Embryonic facial prominence (tissue), 1 donor: ENCODE results near the gene NF2.

Experiments
- DNase-seq: peaks from one replicate; pipeline ENCODE4 v3.0.0-alpha.2; 2016; ENCODE audit errors: extremely low spot score

NF2 gene

GRCh38 chr22:29701155-29701999 lies 97.9 kb downstream of the NF2 start:
- no peak for DNase-seq

GRCh38 chr22:29702000-29702930 lies 98.8 kb downstream of the NF2 start:
- no peak for DNase-seq

DNA sequence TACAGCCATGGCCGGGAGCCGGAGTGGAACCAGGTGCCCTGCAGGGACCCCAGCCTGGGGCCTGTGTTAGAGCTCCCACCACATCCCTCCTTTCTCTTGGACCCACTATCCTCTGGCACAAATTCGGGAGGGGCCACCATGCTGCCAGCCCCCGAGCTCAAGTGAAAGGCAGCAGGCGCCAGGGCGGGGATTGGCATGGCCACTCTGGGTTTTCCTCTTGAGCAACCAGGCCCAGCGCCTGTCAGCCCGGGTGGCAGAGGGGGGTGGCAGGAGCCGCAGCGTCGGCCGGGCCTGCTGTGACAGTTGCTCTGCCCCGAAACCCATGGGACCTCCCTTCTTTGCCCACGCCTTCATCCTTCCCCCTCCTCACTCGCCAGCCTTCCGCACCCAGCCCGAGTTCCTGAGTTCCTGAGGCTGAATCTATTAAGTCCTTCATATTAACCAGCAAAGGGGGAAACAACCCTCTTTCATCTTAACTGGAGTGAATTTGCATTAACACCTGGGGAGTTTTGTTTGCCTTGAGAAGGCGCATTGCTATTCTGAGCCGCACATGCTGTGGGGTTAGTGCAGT lies 99.6 kb downstream of the NF2 start:
- no peak for DNase-seq

- no peak for DNase-seq
These were observed 100.2 kb downstream of the NF2 start for GRCh38 chr22:29703569-29704195.

DNA sequence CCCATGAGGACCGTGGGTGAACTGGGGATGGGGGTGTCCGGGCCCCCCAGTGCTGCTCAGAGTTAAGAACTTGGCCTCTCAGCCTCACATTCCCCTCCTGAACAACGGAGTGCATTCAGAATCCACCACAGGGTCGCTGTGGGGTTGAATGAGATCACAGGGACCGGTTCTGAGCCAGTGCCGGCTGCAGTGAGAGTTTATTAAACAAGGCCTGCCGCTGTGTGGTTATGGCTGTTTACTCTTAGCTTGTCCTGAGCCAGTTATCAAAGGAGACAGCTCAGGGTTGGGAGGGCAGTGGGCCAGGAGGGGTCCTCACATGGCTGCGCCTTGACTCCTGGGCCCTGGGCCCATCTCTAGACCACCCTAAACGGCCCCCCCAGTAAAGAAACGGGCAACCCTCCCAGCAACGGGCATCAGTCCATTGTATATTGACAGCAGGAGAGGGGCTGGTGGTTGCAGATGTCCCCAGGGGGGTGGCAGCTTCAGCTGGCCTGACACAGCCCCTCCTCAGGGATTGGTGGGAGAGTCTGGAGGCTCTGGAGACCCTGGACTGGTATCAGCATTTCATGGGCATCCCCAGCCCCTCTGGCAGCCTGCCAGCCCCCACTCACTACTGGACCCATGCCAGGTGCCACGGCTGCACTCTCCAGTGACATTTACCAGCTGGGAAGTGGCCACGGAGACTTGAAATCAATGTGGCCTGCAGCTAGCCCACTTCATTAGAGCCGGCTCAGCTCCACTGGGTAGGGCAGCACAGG lies 101.3 kb downstream of the NF2 start:
- DNase-seq, result no peak

DNA sequence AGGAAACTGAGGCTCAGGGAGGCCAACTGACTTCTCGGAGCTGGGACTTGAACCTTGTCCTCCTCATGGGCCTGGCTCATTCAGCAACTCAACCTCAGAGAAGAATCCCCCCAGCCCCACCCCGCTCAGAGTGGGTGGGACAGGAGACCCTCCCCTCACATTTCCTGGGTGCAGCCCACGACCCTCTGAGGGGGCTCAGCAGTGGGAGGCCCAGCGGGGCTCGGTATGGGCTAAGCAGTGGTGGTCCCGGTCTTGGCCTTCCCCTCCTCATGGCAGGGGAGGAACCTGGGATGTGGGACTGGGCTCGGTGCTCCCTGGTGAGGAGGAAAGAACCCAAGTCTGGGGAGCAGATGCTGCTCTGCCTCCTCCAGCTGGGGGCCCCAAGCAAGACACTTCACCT lies 102.2 kb downstream of the NF2 start:
- DNase-seq, result no peak

DNA sequence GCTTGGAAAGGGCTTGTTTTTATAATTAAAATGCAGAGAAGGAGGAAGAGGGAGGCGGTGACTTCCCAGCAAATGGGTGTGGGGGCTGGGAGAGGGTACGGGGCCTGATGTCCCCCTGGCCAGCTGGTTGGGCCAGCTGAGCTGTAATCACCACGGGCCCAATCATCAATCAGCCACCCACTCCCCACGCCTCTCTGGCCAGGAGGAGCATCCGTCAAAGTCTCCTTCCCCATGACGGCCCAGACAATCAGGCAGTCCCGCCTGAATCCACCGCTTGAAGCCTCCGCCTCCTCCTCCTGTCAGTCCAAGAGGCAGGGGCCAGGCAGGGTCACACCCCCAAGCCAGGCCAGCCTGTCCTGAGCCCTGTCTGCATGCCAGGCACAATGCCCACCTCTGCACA lies 103.1 kb downstream of the NF2 start:
- DNase-seq, result no peak

DNA sequence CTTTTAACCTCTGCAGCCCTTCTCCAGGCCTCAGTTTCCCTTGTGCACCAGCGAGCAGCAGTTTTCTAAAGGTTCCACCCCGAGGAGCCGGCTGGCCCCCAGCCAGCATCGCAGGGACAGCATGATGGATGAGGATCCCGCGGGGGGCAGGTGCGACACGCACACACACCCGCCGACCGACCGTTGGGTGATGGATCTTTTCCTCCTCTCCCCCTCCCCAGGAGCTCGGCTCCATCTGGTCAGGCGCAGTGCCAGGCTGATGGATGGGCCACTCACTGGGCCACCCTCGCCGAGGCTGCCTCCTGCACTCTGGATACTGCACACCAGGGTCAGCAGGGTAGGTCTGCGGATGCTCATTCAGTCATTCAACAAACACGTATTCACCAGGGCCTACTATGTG lies 103.6 kb downstream of the NF2 start:
- no peak for DNase-seq

GRCh38 chr22:29707471-29707870 lies 104.0 kb downstream of the NF2 start:
- no peak for DNase-seq

DNA sequence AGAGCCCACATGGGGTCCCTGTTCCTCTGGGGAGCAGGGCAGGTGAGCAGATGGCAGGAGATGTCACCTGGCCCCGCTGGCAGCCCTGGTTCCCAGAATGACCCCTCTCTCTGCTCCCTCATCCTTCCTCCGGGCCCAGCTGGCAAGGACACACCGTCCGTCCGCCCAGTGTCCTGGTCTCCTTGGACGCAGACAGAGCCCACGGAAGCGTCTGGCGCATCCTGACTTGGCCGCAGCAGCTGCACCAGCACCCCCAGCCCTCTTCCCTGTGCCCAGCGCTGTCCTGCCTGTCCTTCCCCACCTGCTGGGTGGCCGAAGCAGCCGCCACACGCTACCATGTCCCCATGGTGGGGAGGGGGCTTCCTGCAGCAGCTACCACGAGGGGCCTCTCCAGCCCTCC lies 106.8 kb downstream of the NF2 start:
- DNase-seq, result no peak

DNA sequence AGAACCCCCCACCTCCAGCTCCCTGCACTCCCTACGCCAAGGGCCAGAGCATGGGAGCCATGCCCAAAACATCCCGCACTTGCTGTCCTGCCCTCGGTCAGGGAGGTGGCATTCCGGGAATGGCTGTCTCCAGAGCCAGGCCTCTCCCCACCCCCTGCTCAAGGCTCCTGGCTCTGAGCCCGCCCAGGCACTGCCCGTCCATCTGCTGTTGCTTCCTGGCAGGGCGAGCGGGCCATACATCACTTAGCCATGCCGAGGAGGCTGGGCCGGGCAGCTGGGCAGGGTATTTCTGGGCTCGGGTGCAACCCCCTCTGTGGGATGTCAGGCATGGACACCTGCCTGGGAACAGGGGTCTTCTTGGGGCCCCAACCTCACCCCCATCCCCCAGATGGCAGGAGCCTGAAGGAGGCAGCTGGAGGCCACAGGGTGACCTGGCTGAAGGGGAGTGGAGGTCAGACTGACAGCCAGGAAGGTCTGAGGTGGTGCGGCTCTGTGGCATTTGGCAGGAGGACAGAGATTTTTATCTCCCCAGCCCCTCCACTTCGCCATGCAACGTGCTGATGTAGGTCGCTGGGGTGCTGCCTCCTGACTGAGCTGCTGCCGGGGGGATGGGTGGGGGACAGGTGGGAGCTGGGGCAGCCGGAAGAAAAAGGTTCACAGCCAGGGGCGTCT lies 107.6 kb downstream of the NF2 start:
- DNase-seq, result no peak

- no peak for DNase-seq
These were observed 108.7 kb downstream of the NF2 start for GRCh38 chr22:29712119-29712518.

GRCh38 chr22:29713156-29713727 lies 109.8 kb downstream of the NF2 start:
- no peak for DNase-seq

DNA sequence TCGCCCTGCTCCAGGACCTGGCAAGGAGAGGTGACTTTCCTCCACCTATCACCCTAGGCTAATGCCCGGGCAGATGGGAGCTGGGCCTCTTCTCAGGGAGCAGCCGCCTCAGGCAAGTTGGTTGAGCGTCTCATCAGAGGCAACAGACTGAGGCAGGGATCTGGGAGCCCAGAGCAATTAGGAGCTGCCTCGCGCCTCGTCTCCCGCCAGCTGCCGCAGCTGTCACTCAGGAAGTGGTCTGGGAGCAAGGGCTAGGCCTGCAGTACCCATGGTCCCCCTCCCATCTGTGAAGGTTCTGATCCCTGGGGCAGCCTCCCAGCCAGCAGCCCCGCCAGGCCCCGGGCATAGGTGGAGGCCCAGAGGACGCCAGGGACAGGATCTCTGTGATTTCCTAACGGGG lies 111.8 kb downstream of the NF2 start:
- no peak for DNase-seq

DNA sequence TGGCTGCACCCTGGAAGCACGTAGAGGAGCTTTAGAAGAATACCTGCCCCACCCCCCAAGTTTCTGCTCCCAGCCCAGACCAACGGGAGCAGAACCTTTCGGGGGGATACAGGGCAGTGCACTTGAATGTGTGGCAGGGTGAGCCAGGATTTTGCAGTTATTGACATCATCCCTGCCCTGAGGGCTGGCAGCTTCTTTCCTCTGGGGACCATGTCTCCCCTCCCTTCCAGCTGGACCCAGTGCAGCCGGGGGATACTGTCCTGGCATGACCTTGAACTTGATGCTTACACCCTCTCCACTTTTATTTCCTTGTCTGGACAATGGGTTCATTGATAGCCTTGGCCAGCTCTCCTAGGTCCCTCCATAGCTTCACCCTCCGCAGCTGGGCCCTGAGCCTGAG lies 112.3 kb downstream of the NF2 start:
- DNase-seq, result no peak

GRCh38 chr22:29716814-29717545 lies 113.5 kb downstream of the NF2 start:
- DNase-seq, result no peak

GRCh38 chr22:29717789-29718188 lies 114.4 kb downstream of the NF2 start:
- no peak for DNase-seq

DNA sequence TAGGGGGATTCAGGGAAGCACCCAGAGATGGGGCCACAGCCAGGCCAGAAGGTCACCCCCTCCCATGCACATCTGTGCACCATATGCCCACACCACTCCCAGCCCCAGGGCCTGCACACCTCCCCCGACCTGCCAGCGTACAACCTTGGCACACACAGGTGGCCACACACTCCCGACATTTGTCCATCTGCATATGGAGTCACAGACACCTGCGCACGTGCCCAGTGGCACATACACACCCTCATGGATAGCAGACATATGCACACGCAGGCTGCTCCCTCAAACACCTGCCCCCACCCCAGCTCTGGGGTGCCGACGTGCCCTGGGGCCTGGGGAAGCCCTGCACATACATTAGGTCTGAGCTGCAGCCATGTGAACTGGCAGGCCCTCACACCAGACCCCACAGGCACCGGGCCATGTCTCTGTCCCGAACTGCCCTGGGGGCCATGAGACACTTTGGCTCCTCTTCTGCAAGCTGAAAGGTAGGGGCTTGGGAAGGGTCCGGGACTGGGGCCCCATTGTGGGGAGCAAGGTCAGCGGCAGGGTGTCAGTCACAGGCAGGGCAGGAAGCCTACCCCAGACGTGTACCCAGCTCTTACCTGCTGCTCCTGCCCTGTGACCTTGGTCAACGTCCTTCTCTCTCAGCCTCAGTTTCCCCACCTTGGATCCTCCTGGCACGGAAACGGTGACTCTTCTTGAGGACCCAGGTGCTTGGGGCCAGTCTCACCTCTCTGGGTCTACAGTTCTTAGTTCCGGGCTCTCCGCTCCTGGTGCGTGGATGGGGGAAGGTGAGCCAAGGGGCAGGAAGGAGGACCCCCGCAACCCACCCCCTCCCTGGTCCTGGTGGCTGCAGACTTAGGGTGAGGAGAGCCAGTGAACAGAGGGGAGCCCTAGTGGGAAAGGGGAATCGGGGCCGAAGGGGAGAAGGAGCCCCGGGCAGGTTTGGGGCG lies 115.8 kb downstream of the NF2 start:
- no peak for DNase-seq
